Measurements from ENCODE around the gene THAP3. TPM values are rescaled to one million over a fixed set of nuclear protein-coding genes. Genes with fewer than 3 reads are reported as not detected.

The THAP3 gene
- total and polyA plus RNA-seq, 9 of the 15 experiments (the other 6 are each of a cell fraction or from before 2014, with no cell fraction given) = 1.9 to 31.2 (median 18.2) TPM

DNA sequence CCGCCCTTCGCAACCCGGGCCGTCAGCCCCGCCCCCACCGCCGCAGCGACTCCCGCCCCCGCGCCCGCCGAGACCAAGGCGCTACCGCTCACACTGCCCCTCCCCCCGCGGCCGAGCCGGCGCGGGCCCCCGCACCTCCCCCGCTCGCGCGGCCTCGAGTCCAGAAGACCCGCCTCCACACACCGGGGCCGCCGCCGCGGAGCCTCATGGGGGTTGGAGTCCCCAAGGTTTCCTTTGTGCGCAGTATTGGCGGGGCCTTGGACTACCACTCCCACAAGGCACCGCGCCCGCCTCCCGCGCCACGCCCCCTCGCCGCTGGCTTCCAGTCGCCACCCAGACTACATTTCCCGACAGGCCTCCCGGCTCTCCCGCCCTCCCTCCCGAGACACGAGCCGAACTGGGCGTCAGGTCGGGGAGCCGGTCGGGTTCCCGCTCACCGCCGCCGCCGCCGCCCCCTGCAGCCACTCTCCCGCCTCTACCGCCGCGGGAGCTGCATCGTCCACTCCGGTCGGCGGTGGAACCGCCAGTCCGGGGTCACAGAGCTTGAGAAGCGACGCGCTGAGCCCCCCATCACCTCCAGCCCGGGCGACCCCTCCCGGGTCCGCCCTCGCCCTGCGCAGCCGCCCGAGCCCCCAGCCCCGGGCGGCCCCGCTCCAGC, 11.2 kb upstream of the THAP3 start, which contains the start of gene PHF13 (continued):
- TF ChIP-seq, protein P1, sequence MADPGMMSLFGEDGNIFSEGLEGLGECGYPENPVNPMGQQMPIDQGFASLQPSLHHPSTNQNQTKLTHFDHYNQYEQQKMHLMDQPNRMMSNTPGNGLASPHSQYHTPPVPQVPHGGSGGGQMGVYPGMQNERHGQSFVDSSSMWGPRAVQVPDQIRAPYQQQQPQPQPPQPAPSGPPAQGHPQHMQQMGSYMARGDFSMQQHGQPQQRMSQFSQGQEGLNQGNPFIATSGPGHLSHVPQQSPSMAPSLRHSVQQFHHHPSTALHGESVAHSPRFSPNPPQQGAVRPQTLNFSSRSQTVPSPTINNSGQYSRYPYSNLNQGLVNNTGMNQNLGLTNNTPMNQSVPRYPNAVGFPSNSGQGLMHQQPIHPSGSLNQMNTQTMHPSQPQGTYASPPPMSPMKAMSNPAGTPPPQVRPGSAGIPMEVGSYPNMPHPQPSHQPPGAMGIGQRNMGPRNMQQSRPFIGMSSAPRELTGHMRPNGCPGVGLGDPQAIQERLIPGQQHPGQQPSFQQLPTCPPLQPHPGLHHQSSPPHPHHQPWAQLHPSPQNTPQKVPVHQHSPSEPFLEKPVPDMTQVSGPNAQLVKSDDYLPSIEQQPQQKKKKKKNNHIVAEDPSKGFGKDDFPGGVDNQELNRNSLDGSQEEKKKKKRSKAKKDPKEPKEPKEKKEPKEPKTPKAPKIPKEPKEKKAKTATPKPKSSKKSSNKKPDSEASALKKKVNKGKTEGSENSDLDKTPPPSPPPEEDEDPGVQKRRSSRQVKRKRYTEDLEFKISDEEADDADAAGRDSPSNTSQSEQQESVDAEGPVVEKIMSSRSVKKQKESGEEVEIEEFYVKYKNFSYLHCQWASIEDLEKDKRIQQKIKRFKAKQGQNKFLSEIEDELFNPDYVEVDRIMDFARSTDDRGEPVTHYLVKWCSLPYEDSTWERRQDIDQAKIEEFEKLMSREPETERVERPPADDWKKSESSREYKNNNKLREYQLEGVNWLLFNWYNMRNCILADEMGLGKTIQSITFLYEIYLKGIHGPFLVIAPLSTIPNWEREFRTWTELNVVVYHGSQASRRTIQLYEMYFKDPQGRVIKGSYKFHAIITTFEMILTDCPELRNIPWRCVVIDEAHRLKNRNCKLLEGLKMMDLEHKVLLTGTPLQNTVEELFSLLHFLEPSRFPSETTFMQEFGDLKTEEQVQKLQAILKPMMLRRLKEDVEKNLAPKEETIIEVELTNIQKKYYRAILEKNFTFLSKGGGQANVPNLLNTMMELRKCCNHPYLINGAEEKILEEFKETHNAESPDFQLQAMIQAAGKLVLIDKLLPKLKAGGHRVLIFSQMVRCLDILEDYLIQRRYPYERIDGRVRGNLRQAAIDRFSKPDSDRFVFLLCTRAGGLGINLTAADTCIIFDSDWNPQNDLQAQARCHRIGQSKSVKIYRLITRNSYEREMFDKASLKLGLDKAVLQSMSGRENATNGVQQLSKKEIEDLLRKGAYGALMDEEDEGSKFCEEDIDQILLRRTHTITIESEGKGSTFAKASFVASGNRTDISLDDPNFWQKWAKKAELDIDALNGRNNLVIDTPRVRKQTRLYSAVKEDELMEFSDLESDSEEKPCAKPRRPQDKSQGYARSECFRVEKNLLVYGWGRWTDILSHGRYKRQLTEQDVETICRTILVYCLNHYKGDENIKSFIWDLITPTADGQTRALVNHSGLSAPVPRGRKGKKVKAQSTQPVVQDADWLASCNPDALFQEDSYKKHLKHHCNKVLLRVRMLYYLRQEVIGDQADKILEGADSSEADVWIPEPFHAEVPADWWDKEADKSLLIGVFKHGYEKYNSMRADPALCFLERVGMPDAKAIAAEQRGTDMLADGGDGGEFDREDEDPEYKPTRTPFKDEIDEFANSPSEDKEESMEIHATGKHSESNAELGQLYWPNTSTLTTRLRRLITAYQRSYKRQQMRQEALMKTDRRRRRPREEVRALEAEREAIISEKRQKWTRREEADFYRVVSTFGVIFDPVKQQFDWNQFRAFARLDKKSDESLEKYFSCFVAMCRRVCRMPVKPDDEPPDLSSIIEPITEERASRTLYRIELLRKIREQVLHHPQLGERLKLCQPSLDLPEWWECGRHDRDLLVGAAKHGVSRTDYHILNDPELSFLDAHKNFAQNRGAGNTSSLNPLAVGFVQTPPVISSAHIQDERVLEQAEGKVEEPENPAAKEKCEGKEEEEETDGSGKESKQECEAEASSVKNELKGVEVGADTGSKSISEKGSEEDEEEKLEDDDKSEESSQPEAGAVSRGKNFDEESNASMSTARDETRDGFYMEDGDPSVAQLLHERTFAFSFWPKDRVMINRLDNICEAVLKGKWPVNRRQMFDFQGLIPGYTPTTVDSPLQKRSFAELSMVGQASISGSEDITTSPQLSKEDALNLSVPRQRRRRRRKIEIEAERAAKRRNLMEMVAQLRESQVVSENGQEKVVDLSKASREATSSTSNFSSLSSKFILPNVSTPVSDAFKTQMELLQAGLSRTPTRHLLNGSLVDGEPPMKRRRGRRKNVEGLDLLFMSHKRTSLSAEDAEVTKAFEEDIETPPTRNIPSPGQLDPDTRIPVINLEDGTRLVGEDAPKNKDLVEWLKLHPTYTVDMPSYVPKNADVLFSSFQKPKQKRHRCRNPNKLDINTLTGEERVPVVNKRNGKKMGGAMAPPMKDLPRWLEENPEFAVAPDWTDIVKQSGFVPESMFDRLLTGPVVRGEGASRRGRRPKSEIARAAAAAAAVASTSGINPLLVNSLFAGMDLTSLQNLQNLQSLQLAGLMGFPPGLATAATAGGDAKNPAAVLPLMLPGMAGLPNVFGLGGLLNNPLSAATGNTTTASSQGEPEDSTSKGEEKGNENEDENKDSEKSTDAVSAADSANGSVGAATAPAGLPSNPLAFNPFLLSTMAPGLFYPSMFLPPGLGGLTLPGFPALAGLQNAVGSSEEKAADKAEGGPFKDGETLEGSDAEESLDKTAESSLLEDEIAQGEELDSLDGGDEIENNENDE (IDR thresholded peaks at IDR 0.05; ENCODE audit: low read depth, low read length) = no peak
- peak; percentile 47 for TF ChIP-seq TBP (optimal IDR thresholded peaks at IDR 0.05; ENCODE audit: low read depth, low read length)
- no peak for TF ChIP-seq FOXA1 (IDR thresholded peaks at IDR 0.05; ENCODE audit: borderline replicate concordance)
- peak; percentile 84; the same call in 1 of the 2 replicates for TF ChIP-seq GABPB1 (CRISPR knock-in tag; IDR thresholded peaks at IDR 0.05)
- no peak for TF ChIP-seq CREB3 (tag; conservative IDR thresholded peaks at IDR 0.05; ENCODE audit: low read depth)
- no peak for TF ChIP-seq PHF20 (IDR thresholded peaks at IDR 0.05; ENCODE audit: partially characterized antibody)
- TF ChIP-seq, protein P2, sequence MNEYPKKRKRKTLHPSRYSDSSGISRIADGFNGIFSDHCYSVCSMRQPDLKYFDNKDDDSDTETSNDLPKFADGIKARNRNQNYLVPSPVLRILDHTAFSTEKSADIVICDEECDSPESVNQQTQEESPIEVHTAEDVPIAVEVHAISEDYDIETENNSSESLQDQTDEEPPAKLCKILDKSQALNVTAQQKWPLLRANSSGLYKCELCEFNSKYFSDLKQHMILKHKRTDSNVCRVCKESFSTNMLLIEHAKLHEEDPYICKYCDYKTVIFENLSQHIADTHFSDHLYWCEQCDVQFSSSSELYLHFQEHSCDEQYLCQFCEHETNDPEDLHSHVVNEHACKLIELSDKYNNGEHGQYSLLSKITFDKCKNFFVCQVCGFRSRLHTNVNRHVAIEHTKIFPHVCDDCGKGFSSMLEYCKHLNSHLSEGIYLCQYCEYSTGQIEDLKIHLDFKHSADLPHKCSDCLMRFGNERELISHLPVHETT (CRISPR knock-in tag; conservative IDR thresholded peaks at IDR 0.05 in 1 of 2, IDR thresholded peaks at IDR 0.05 in 1 of 2) = peak in 1 of 2 experiments; percentile 100; a peak in 2 of 4 replicates
- no peak for TF ChIP-seq TEAD4 (IDR thresholded peaks at IDR 0.05; ENCODE audit: low read length)
- no peak for TF ChIP-seq TEAD4 (CRISPR knock-in tag; IDR thresholded peaks at IDR 0.05; ENCODE audit: borderline replicate concordance)
- TF ChIP-seq NR2C2 (CRISPR knock-in tag; IDR thresholded peaks at IDR 0.05) = peak; percentile 65
- TF ChIP-seq NR2C2 (tag; IDR thresholded peaks at IDR 0.05) = peak; percentile 96
- no peak for TF ChIP-seq RBM14 (IDR thresholded peaks at IDR 0.05; ENCODE audit: borderline replicate concordance, insufficient read depth, low read depth, low read length)
- no peak for TF ChIP-seq SP2 (IDR thresholded peaks at IDR 0.05; ENCODE audit: extremely low read depth, low read depth, low read length, poor library complexity, severe bottlenecking)

Measured in K562 (cell line).